Activated naive CD4-positive, alpha-beta T cell treated with anti-CD3 and anti-CD28 coated beads, Interleukin-2, amount 50 U/mL, for 72 hours (primary cell): ENCODE data around the gene RNF208. TPM values are rescaled to one million over a fixed set of nuclear protein-coding genes. Genes with fewer than 3 reads are reported as not detected.

ENCODE experiments used
- ATAC-seq, 2 donors: fragments of 150-1000 bp; cut with Tn5 transposase; 2 replicates each; pipeline ENCODE4 v1.10.0; 2021; ENCODE audit warnings: mild to moderate bottlenecking in 2 of 2, moderate library complexity in 2 of 2
- DNase-seq, 2 donors: peaks; one replicate each; pipeline ENCODE4 v3.0.0; 2021 to 2022; ENCODE audit warnings: low spot score in 2 of 2
- H3K27ac Mint-ChIP-seq, 2 donors: one replicate each; pipeline ENCODE4 v1.8.0; 2022; ENCODE audit warnings: mild to moderate bottlenecking in 2 of 2, mixed read lengths in 2 of 2
- H3K36me3 Mint-ChIP-seq, 2 donors: one replicate each; pipeline ENCODE4 v1.8.0; 2022; ENCODE audit warnings: mixed read lengths in 2 of 2
- H3K9me3 Mint-ChIP-seq, 2 donors: one replicate each; pipeline ENCODE4 v1.8.0; 2022; ENCODE audit warnings: mixed read lengths in 2 of 2
- total RNA-seq, 2 donors: library from RNA; stranded (reverse); gene quantifications; one replicate each; pipeline ENCODE4 v1.2.3, GENCODE V29; 2022

RNF208 gene
- total RNA-seq, 2 donors from 2014 or later: 3.1 to 9.4 TPM

GRCh38 chr9:137255448-137256114 lies 33.5 kb upstream of the RNF208 start:
- DNase-seq (no peak), ATAC-seq (peak; percentile 31 to 67)
- Mint-ChIP-seq H3K27ac (peak overlapping the region in 1 of 2 donors; percentile 77), H3K9me3 (no peaks in the 10 kb centered on the region), H3K36me3 (peaks cover 0 to 16% of the 10 kb centered on the region in 2 donors)

- no peaks in the 10 kb centered on the region for H3K9me3 Mint-ChIP-seq
- H3K27ac Mint-ChIP-seq: peak within 1 kb of the TSS; percentile 84 to 85
- peaks cover 0 to 16% of the 10 kb centered on the region in 2 donors for H3K36me3 Mint-ChIP-seq
- ATAC-seq (peak; percentile 81 to 90), DNase-seq (peak; percentile 97 to 100)
These were observed 32.8 kb upstream of the RNF208 start, which contains the start of gene NELFB for GRCh38 chr9:137254624-137255447. Gene NELFB (plus strand): TSS chr9:137255327.

GRCh38 chr9:137253717-137254623 lies 31.9 kb upstream of the RNF208 start:
- Mint-ChIP-seq H3K27ac (peak overlapping the region; percentile 84 to 85), H3K36me3 (peaks cover 0 to 16% of the 10 kb centered on the region in 2 donors), H3K9me3 (no peaks in the 10 kb centered on the region)
- ATAC-seq: no peak
- DNase-seq: no peak

- Mint-ChIP-seq H3K9me3 (no peaks in the 10 kb centered on the region), H3K36me3 (peaks cover 0 to 16% of the 10 kb centered on the region in 2 donors), H3K27ac (no peak overlapping the region)
- ATAC-seq: no peak
- no peak for DNase-seq
These were observed 30.8 kb upstream of the RNF208 start for GRCh38 chr9:137252555-137253506.

GRCh38 chr9:137251490-137252268 lies 29.6 kb upstream of the RNF208 start:
- H3K36me3 Mint-ChIP-seq: peaks cover 0 to 16% of the 10 kb centered on the region in 2 donors
- DNase-seq (no peak), ATAC-seq (no peak)
- no peak overlapping the region for H3K27ac Mint-ChIP-seq
- no peaks in the 10 kb centered on the region for H3K9me3 Mint-ChIP-seq

GRCh38 chr9:137251194-137251461 lies 29.1 kb upstream of the RNF208 start, which contains the start of gene STPG3:
Gene STPG3 (plus strand): TSS chr9:137251286. CDS start chr9:137251287, 1 bp downstream.
- no peak within 1 kb of the TSS for H3K27ac Mint-ChIP-seq
- DNase-seq (no peak), ATAC-seq (no peak)
- H3K9me3 Mint-ChIP-seq: no peaks in the 10 kb centered on the region
- peaks cover 0 to 10% of the 10 kb centered on the region in 2 donors for H3K36me3 Mint-ChIP-seq

- ATAC-seq (no peak), DNase-seq (no peak)
- Mint-ChIP-seq H3K36me3 (peaks cover 0 to 4% of the 10 kb centered on the region in 2 donors), H3K27ac (no peak overlapping the region), H3K9me3 (no peaks in the 10 kb centered on the region)
These were observed 28.5 kb upstream of the RNF208 start for GRCh38 chr9:137250329-137251193.

GRCh38 chr9:137247916-137248175 lies 25.8 kb upstream of the RNF208 start:
- Mint-ChIP-seq H3K36me3 (peaks cover 4 to 5% of the 10 kb centered on the region in 2 donors), H3K9me3 (no peaks in the 10 kb centered on the region), H3K27ac (no peak overlapping the region)
- DNase-seq: no peak
- no peak for ATAC-seq

GRCh38 chr9:137247135-137247915 lies 25.3 kb upstream of the RNF208 start:
- peak in 1 of 2 donors; percentile 6 for ATAC-seq
- H3K36me3 Mint-ChIP-seq: peaks cover 9 to 10% of the 10 kb centered on the region in 2 donors
- H3K27ac Mint-ChIP-seq: no peak overlapping the region
- no peaks in the 10 kb centered on the region for H3K9me3 Mint-ChIP-seq
- peak in 1 of 2 donors; percentile 55 for DNase-seq

GRCh38 chr9:137245450-137246421 lies 23.7 kb upstream of the RNF208 start:
- ATAC-seq: no peak
- Mint-ChIP-seq H3K27ac (peak overlapping the region; percentile 14 to 97), H3K36me3 (peaks cover 14 to 15% of the 10 kb centered on the region in 2 donors), H3K9me3 (no peaks in the 10 kb centered on the region)
- DNase-seq: peak in 1 of 2 donors; percentile 56

GRCh38 chr9:137244486-137245449 lies 22.7 kb upstream of the RNF208 start:
- no peaks in the 10 kb centered on the region for H3K9me3 Mint-ChIP-seq
- H3K27ac Mint-ChIP-seq: peak overlapping the region; percentile 82 to 97
- no peak for ATAC-seq
- H3K36me3 Mint-ChIP-seq: peaks cover 14 to 15% of the 10 kb centered on the region in 2 donors
- DNase-seq: no peak
